Heart right ventricle (tissue), 16 donors: ENCODE data around the gene MRAP2. TPM values are rescaled to one million over a fixed set of nuclear protein-coding genes. Genes with fewer than 3 reads are reported as not detected.
"Not testable (repeated sequence)": the region's sequence is repeated elsewhere in the genome, so short reads cannot be mapped to it uniquely, and the experiment has no call there.

Experiments used
- ATAC-seq, 8 donors: fragments of 200-7000 bp; cut with Tn5 transposase; one replicate each; pipeline ENCODE4 v1.9.1; 2020; ENCODE audit warnings: mild to moderate bottlenecking in 8 of 8, moderate library complexity in 8 of 8, moderate number of reproducible peaks in 1 of 8
- DNase-seq, 2 donors: peaks; one replicate each; pipeline ENCODE4 v3.0.0-alpha.2; 2020
- H3K27ac ChIP-seq, 10 donors: fragments of 200-600 bp; sonication (generic) in 2 of 10; one replicate each; pipeline versions ENCODE4 v1.5.0 to v1.8.0; 2020 to 2022; ENCODE audit warnings: mild to moderate bottlenecking in 3 of 10
- H3K27me3 ChIP-seq, 7 donors: fragments of 200-600 bp; one replicate each; pipeline ENCODE4 v1.8.0; 2021 to 2022; ENCODE audit warnings: mild to moderate bottlenecking in 2 of 7
- H3K36me3 ChIP-seq, 9 donors: fragments of 200-600 bp; sonication (generic) in 1 of 9; one replicate each; pipeline versions ENCODE4 v1.5.0 to v1.8.0; 2020 to 2022; ENCODE audit warnings: mild to moderate bottlenecking in 2 of 9
- H3K4me1 ChIP-seq, 9 donors: fragments of 200-600 bp; sonication (generic) in 1 of 9; one replicate each; pipeline versions ENCODE4 v1.5.0 to v1.8.0; 2020 to 2022; ENCODE audit warnings: mild to moderate bottlenecking in 4 of 9
- H3K4me3 ChIP-seq, 10 donors: fragments of 200-600 bp; sonication (generic) in 2 of 10; one replicate each; pipeline versions ENCODE4 v1.5.0 to v1.8.0; 2020 to 2022; ENCODE audit warnings: mild to moderate bottlenecking in 7 of 10, moderate library complexity in 2 of 10
- H3K9me3 ChIP-seq, 11 donors: fragments of 200-600 bp in 10 of 11; sonication (generic) in 2 of 11; one replicate each; pipeline versions ENCODE4 v1.5.0 to v1.8.0; 2013 to 2022; ENCODE audit warnings: mild to moderate bottlenecking in 2 of 11, control low read depth in 1 of 11, moderate library complexity in 1 of 11
- CTCF ChIP-seq, 9 donors: fragments of 200-600 bp; sonication (generic) in 2 of 9; IDR thresholded peaks; one replicate each; pipeline versions ENCODE4 v1.5.0 to v1.8.0; 2021 to 2022; ENCODE audit warnings: antibody characterized with exemption in 9 of 9, mild to moderate bottlenecking in 5 of 9, moderate library complexity in 1 of 9
- WGBS, 2 donors: extraction: QIAGEN DNeasy Blood & Tissue Kit; methylation state at CpG; one replicate each; pipeline ENCODE4 v1.1.7; 2013; ENCODE audit warnings: inconsistent platforms in 1 of 2; 5-methylcytosine and 5-hydroxymethylcytosine counted together
- intact Hi-C, 10 donors: fragments of 100-400 bp; cut with DNase I; formaldehyde crosslinking; loops; one replicate each; pipeline versions ENCODE4 v1.11.1 to v1.14.2; 2022
- polyA plus RNA-seq, 2 donors: library from polyadenylated mRNA; stranded (reverse); fragments of 200-250 nt; gene quantifications; one replicate each; pipeline ENCODE4 v1.2.3, GENCODE V29; 2013
- total RNA-seq, 10 donors: library from RNA; stranded (reverse); fragmentation: NEBNext Ultra II Directional in 3 of 10; extraction: Animal tissue kit (Norgen Biotek cat#: 25700) in 3 of 10; gene quantifications; one replicate each; pipeline versions ENCODE4 v1.2.1 to v1.2.4, GENCODE V29; 2021 to 2023
- donor health status: Arrhythmogenic right ventricular cardiomyopathy.
- donor health status: ischemic (EF 13 %, LVEDD 7.1; RV severe dilation, severe dysfunction).
- donor health status: healthy with polysubstance abuse.
- donor health status: DM: no; HTN: yes; CAD: no.
- donor health status: DM: no; HTN: no; CAD: no.
- donor health status: ischemic (EF 25% LVEDD 6.9; RV normal size, moderate dysfunction).
- donor health status: ischemic (EF 25% LVEDD 5.7; RV mildly dilated, moderate dysfunction).
- donor health status: healthy.
- donor health status: DM: yes; HTN: yes; CAD: no.
- donor health status: Ischemic cardiomyopathy.
- donor health status: ischemic (EF 35%, LVEDD 5.7; RV mildly dilated, moderate dysfunction).
- donor health status: nonischemic (EF 11% LVEDD 7.7; RV severe dilation, severe dysfunction).
- donor health status: DM: yes; HTN: yes; CAD: no.
- donor health status: PGD.
- donor health status: ischemic (EF 29% LVEDD 5.4; RV normal size, mild dysfunction).
- donor health status: nonischemic (EF 23%, LVEDD 6.1; RV moderate dilation, normal function).

The MRAP2 gene
- total and polyA plus RNA-seq, 12 donors = 0.14 to 0.56 (median 0.22) TPM; not detected in 3

GRCh38 chr6:84089552-84089951, 56.0 kb downstream of the MRAP2 start:
- no peaks in the 10 kb centered on the region for H3K36me3 ChIP-seq
- WGBS, 2 donors = 55 to 56% methylated on average over 3 of the region's 3 CpGs
- ATAC-seq (no peak), DNase-seq (no peak)
- TF ChIP-seq CTCF (IDR thresholded peaks at IDR 0.05) = no peak
- H3K9me3 ChIP-seq = peaks cover 0 to 8% (median 0%) of the 10 kb centered on the region in 11 donors
- intact Hi-C loops = no loop called here
- no peaks in the 10 kb centered on the region for H3K4me1 ChIP-seq
- H3K27ac ChIP-seq = no peak overlapping the region
- H3K27me3 ChIP-seq = peaks cover 0 to 3% (median 0%) of the 10 kb centered on the region in 7 donors
- no peak overlapping the region for H3K4me3 ChIP-seq

GRCh38 chr6:84093441-84094435, 60.2 kb downstream of the MRAP2 start:
- no peak overlapping the region for H3K4me3 ChIP-seq
- no peaks in the 10 kb centered on the region for H3K36me3 ChIP-seq
- peaks cover 0 to 8% (median 0%) of the 10 kb centered on the region in 11 donors for H3K9me3 ChIP-seq
- H3K27ac ChIP-seq = no peak overlapping the region
- no peaks in the 10 kb centered on the region for H3K4me1 ChIP-seq
- H3K27me3 ChIP-seq = no peaks in the 10 kb centered on the region
- TF ChIP-seq CTCF (IDR thresholded peaks at IDR 0.05) = no peak
- intact Hi-C loops = no loop called here
- WGBS, 2 donors = 66 to 78% methylated on average over 4 of the region's 4 CpGs
- no peak for ATAC-seq
- DNase-seq = no peak

GRCh38 chr6:84095156-84095555, 61.6 kb downstream of the MRAP2 start:
- intact Hi-C loops = no loop called here
- no peak for TF ChIP-seq CTCF (IDR thresholded peaks at IDR 0.05)
- H3K9me3 ChIP-seq = peaks cover 0 to 8% (median 0%) of the 10 kb centered on the region in 11 donors
- H3K4me3 ChIP-seq = no peak overlapping the region
- H3K4me1 ChIP-seq = no peaks in the 10 kb centered on the region
- no peaks in the 10 kb centered on the region for H3K27me3 ChIP-seq
- no peaks in the 10 kb centered on the region for H3K36me3 ChIP-seq
- ATAC-seq (no peak), DNase-seq (no peak)
- H3K27ac ChIP-seq = no peak overlapping the region

- 25 to 29% methylated on average over 1 of the region's 1 CpG for WGBS, 2 donors
- no peaks in the 10 kb centered on the region for H3K27me3 ChIP-seq
- no peak overlapping the region for H3K4me3 ChIP-seq
- intact Hi-C loops = no loop called here
- ATAC-seq (no peak), DNase-seq (no peak)
- H3K4me1 ChIP-seq = no peaks in the 10 kb centered on the region
- H3K36me3 ChIP-seq = no peaks in the 10 kb centered on the region
- no peak overlapping the region for H3K27ac ChIP-seq
- no peak for TF ChIP-seq CTCF (IDR thresholded peaks at IDR 0.05)
- H3K9me3 ChIP-seq = no peaks in the 10 kb centered on the region
These were observed 69.5 kb downstream of the MRAP2 start for GRCh38 chr6:84103029-84103428.

- DNase-seq, intact Hi-C loops, H3K4me3 ChIP-seq, H3K9me3 ChIP-seq, H3K27ac ChIP-seq, H3K27me3 ChIP-seq, H3K4me1 ChIP-seq, H3K36me3 ChIP-seq, ATAC-seq: not testable (repeated sequence)
- WGBS, 2 donors = 75 to 82% methylated on average over 3 of the region's 3 CpGs
These were observed 71.8 kb downstream of the MRAP2 start for GRCh38 chr6:84105215-84105924.
